ENCODE results near the gene RAB27A. TPM values are rescaled to one million over a fixed set of nuclear protein-coding genes. Genes with fewer than 3 reads are reported as not detected.

Gene RAB27A
- total and polyA plus RNA-seq, 2 of the 13 experiments (the other 11 are each of a cell fraction or from before 2014, with no cell fraction given): 3.4 to 8.1 TPM

- TF ChIP-seq PRDM10 (CRISPR knock-in tag; IDR thresholded peaks at IDR 0.05; ENCODE audit: low read depth): no peak; the same call in 1 of the 2 replicates
- no peak for TF ChIP-seq ZNF790 (CRISPR knock-in tag; IDR thresholded peaks at IDR 0.05; ENCODE audit: borderline replicate concordance)
- TF ChIP-seq CEBPB (IDR thresholded peaks at IDR 0.05; ENCODE audit: borderline replicate concordance, low read depth, low read length): no peak
- TF ChIP-seq FOXK2 (IDR thresholded peaks at IDR 0.05): no peak
- TF ChIP-seq ZNF431 (CRISPR knock-in tag; IDR thresholded peaks at IDR 0.05; ENCODE audit: borderline replicate concordance, low read depth): no peak
- peak; percentile 71; the same call in 1 of the 2 replicates for TF ChIP-seq ZNF362 (CRISPR knock-in tag; IDR thresholded peaks at IDR 0.05; ENCODE audit: borderline replicate concordance)
- TF ChIP-seq ZNF18 (CRISPR knock-in tag; IDR thresholded peaks at IDR 0.05; ENCODE audit: insufficient replicate concordance): peak; percentile 81
- TF ChIP-seq MAZ (IDR thresholded peaks at IDR 0.05; ENCODE audit: borderline replicate concordance, low read depth, low read length): no peak
- TF ChIP-seq MAZ (CRISPR knock-in tag; IDR thresholded peaks at IDR 0.05; ENCODE audit: low read depth): no peak
- no peak for TF ChIP-seq ATF6 (CRISPR knock-in tag; conservative IDR thresholded peaks at IDR 0.05)
- no peak for TF ChIP-seq TMF1 (CRISPR knock-in tag; IDR thresholded peaks at IDR 0.05; ENCODE audit: low read depth)
- no peak for TF ChIP-seq HOXA3 (CRISPR knock-in tag; IDR thresholded peaks at IDR 0.05)
- no peak for TF ChIP-seq MBD4 (IDR thresholded peaks at IDR 0.05; ENCODE audit: borderline replicate concordance, low read length)
- TF ChIP-seq ZNF142 (CRISPR knock-in tag; IDR thresholded peaks at IDR 0.05): no peak
- 0 out of 2 replicates have a peak, but pooled peaks have one; percentile 28 for TF ChIP-seq ZBTB21 (CRISPR knock-in tag; IDR thresholded peaks at IDR 0.05)
Observed at GRCh38 chr15:55290528-55291057, 980 bp upstream of the RAB27A start (continued).
